Neuronal stem cell (in vitro differentiated cells): ENCODE results near the gene B4GALT5.
A peak's percentile ranks its signal among the peaks of the same experiment; 100 is the strongest.

Experiments
- DNase-seq: peaks from one replicate; pipeline ENCODE4 v3.0.0-alpha.2; 2013; ENCODE audit warnings: low spot score
- H2AFZ ChIP-seq: one replicate; pipeline ENCODE4 v1.6.1; 2013; ENCODE audit warnings: mild to moderate bottlenecking, low read length, inconsistent platforms
- H2AK5ac ChIP-seq: 2 replicates; pipeline ENCODE4 v1.6.1; 2013; ENCODE audit warnings: low read depth, mild to moderate bottlenecking, inconsistent platforms, low read length, moderate library complexity, mixed read lengths
- H2BK120ac ChIP-seq: 2 replicates; pipeline ENCODE4 v1.6.1; 2013; ENCODE audit warnings: low read depth, mild to moderate bottlenecking, inconsistent platforms, low read length, moderate library complexity, mixed read lengths
- H2BK12ac ChIP-seq: one replicate; pipeline ENCODE4 v1.6.1; 2013; ENCODE audit warnings: low read length, inconsistent platforms
- H2BK15ac ChIP-seq: 2 replicates; pipeline ENCODE4 v1.6.1; 2013; ENCODE audit warnings: mild to moderate bottlenecking, low read length, inconsistent platforms, mixed read lengths
- H2BK5ac ChIP-seq: one replicate; pipeline ENCODE4 v1.6.1; 2013; ENCODE audit warnings: inconsistent platforms, mild to moderate bottlenecking, low read length, moderate library complexity
- H3K14ac ChIP-seq: one replicate; pipeline ENCODE4 v1.6.1; 2013; ENCODE audit warnings: low read length, inconsistent platforms
- H3K18ac ChIP-seq: 2 replicates; pipeline ENCODE4 v1.6.1; 2013; ENCODE audit warnings: low read length, inconsistent platforms
- H3K23ac ChIP-seq: 2 replicates; pipeline ENCODE4 v1.6.1; 2013; ENCODE audit warnings: low read depth, mild to moderate bottlenecking, mixed read lengths, low read length, inconsistent platforms; ENCODE audit not compliant: poor library complexity
- H3K27ac ChIP-seq: replicated peaks from 3 replicates; pipeline ENCODE4 v1.5.1; 2013; ENCODE audit warnings: low read length, inconsistent platforms
- H3K27me3 ChIP-seq, 3 experiments: 2 replicates each; pipeline ENCODE4 v1.6.1; 2013; ENCODE audit warnings: low read length in 3 of 3, mild to moderate bottlenecking in 2 of 3, inconsistent platforms in 1 of 3, low read depth in 1 of 3, mixed read lengths in 1 of 3, moderate library complexity in 1 of 3; ENCODE audit not compliant: control insufficient read depth in 3 of 3, insufficient read depth in 3 of 3
- H3K36me3 ChIP-seq, 2 donors: replicated peaks in 1 of 2; 2 replicates each; pipeline ENCODE4 v1.6.1; 2013; ENCODE audit warnings: low read length in 2 of 2; ENCODE audit not compliant: control insufficient read depth in 2 of 2, insufficient read depth in 2 of 2
- H3K4ac ChIP-seq: 2 replicates; pipeline ENCODE4 v1.6.1; 2013; ENCODE audit warnings: inconsistent platforms, mild to moderate bottlenecking, low read length, moderate library complexity
- H3K4me1 ChIP-seq, 2 donors: 1 replicate in 1 of 2; 2 replicates in 1 of 2; pipeline ENCODE4 v1.6.1; 2013; ENCODE audit warnings: low read length in 2 of 2, low read depth in 1 of 2; ENCODE audit not compliant: control insufficient read depth in 2 of 2, insufficient read depth in 1 of 2
- H3K4me2 ChIP-seq: one replicate; pipeline ENCODE4 v1.6.1; 2013; ENCODE audit warnings: mild to moderate bottlenecking, low read length, inconsistent platforms; ENCODE audit not compliant: insufficient read depth, poor library complexity, severe bottlenecking
- H3K4me3 ChIP-seq, 2 donors: 2 replicates each; pipeline ENCODE4 v1.5.1; 2013; ENCODE audit warnings: low read length in 2 of 2, mild to moderate bottlenecking in 2 of 2, inconsistent platforms in 1 of 2, moderate library complexity in 1 of 2
- H3K79me1 ChIP-seq: one replicate; pipeline ENCODE4 v1.6.1; 2013; ENCODE audit warnings: low read depth, mild to moderate bottlenecking, inconsistent platforms, low read length, moderate library complexity
- H3K9ac ChIP-seq: one replicate; pipeline ENCODE4 v1.6.1; 2013; ENCODE audit warnings: mild to moderate bottlenecking, low read depth, low read length, inconsistent platforms; ENCODE audit not compliant: poor library complexity
- H3K9me3 ChIP-seq, 2 donors: replicated peaks in 1 of 2; 2 replicates each; pipeline versions ENCODE3 to v1.6.1; 2013; ENCODE audit warnings: low read length in 2 of 2, mild to moderate bottlenecking in 2 of 2, inconsistent platforms in 1 of 2, low read depth in 1 of 2, mixed read lengths in 1 of 2, moderate library complexity in 1 of 2; ENCODE audit not compliant: control insufficient read depth in 2 of 2, insufficient read depth in 1 of 2
- H4K8ac ChIP-seq: one replicate; pipeline ENCODE4 v1.6.1; 2013; ENCODE audit warnings: low read depth, mild to moderate bottlenecking, inconsistent platforms, low read length, moderate library complexity
- H4K91ac ChIP-seq: one replicate; pipeline ENCODE4 v1.6.1; 2013; ENCODE audit warnings: low read length, low read depth, mild to moderate bottlenecking, inconsistent platforms; ENCODE audit not compliant: poor library complexity
- WGBS, 2 donors: extraction: QIAGEN DNeasy Blood & Tissue Kit; methylation state at CpG; one replicate each; pipeline ENCODE4 v1.1.7; 2013; ENCODE audit warnings: missing lambda C conversion rate in 2 of 2, mixed read lengths in 1 of 2; ENCODE audit not compliant: insufficient read length in 2 of 2, insufficient replicate concordance in 1 of 2; ENCODE audit errors: extremely low coverage in 2 of 2; 5-methylcytosine and 5-hydroxymethylcytosine counted together

Gene B4GALT5

DNA sequence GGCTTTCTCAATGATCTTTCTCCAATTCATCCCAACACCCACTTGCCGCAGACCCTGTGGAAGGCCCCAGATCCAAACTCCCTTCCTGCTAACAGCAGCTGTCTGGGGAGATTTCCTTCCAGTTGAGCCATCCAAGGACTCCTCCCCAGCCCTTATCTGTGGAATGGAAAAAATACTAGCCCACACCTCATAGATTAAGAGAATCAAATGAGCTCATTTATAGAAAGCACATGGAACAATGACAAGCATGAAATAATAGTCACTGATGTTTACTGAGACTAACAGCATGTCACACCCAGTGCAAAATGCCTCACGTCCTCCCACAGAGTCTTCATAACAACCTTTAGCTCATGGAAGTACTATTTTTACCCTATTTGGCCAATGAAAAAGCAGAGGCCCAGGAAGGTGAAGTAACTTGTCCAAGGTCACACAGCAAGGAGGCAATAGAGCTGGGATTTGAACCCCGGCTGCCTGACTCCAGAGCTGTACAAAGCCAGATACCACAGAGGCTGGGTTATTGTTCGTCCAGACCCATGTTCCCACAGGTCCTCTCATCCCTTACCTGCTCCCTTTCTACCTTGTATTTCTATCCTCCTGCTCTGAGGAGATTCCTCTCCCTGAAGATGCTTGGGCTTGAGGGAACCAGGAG lies 122.3 kb downstream of the B4GALT5 start:
- H4K8ac ChIP-seq: no peak overlapping the region
- H3K18ac ChIP-seq: no peak overlapping the region
- no peak overlapping the region for H3K27ac ChIP-seq
- no peak overlapping the region for H2AK5ac ChIP-seq
- no peak overlapping the region for H2BK120ac ChIP-seq
- H3K79me1 ChIP-seq: no peaks in the 10 kb centered on the region
- H3K4me1 ChIP-seq: peaks cover 0 to 5% of the 10 kb centered on the region in 2 donors
- H3K14ac ChIP-seq: no peak overlapping the region
- no peak for DNase-seq
- no peak overlapping the region for H4K91ac ChIP-seq
- H3K4me2 ChIP-seq: no peak overlapping the region
- no peak overlapping the region for H3K4ac ChIP-seq
- H2BK12ac ChIP-seq: no peak overlapping the region
- H3K9ac ChIP-seq: no peak overlapping the region
- H2BK5ac ChIP-seq: no peak overlapping the region
- H3K23ac ChIP-seq: no peak overlapping the region
- peaks cover 0 to 19% (median 2%) of the 10 kb centered on the region in 3 experiments for H3K27me3 ChIP-seq
- H3K36me3 ChIP-seq: no peaks in the 10 kb centered on the region
- WGBS, 2 donors: no CpG with 5 or more reads among the region's 4 CpGs
- no peak overlapping the region for H2AFZ ChIP-seq
- no peak overlapping the region for H2BK15ac ChIP-seq
- no peak overlapping the region for H3K4me3 ChIP-seq
- no peaks in the 10 kb centered on the region for H3K9me3 ChIP-seq

DNA sequence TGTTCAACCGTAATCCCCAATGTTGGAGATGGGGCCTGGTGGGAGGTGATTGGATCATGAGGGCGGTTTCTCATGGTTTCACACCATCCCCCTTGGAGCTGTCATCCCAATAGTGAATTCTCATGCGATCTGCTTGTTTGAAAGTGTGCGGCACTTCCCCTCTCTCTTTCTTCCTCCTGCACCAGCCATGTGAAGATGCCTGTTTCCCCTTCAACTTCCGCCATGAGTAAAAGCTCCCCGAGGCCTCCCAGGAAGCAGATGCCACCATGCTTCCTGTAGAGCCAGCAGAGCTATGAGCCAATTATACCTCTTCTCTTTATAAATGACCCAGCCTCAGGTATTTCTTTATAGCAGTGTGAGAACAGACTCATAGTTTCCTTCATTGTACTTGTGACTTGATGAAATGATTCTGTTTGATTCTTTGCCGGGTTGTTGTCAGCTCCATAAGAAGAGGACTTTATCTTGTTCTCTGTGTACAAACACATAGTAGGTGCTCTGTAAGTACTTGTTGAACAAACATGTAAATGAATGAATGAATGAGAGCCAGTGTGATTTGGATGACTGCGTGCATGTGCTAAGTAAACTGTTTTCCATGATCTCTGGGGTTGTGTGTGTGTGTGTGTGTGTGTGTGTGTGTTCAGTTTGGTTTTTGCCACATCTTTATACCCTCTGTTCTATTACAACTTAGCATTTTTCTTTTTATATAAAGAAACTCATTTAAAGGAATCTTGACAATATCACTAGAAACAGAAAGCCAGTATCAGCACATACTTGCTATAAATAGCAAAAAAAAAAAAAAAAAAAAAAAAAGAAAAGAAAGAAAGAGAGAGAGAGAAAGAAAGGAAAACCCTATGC lies 123.3 kb downstream of the B4GALT5 start:
- no peak overlapping the region for H3K4ac ChIP-seq
- H3K9me3 ChIP-seq: no peaks in the 10 kb centered on the region
- no peak overlapping the region for H3K9ac ChIP-seq
- H2AFZ ChIP-seq: no peak overlapping the region
- no peak overlapping the region for H3K18ac ChIP-seq
- no peak overlapping the region for H2AK5ac ChIP-seq
- H3K23ac ChIP-seq: no peak overlapping the region
- WGBS, 2 donors: no CpG with 5 or more reads among the region's 8 CpGs
- H3K14ac ChIP-seq: no peak overlapping the region
- no peak for DNase-seq
- no peak overlapping the region for H3K4me3 ChIP-seq
- H3K27ac ChIP-seq: no peak overlapping the region
- no peaks in the 10 kb centered on the region for H3K79me1 ChIP-seq
- no peak overlapping the region for H2BK5ac ChIP-seq
- no peak overlapping the region for H4K8ac ChIP-seq
- no peak overlapping the region for H2BK120ac ChIP-seq
- no peaks in the 10 kb centered on the region for H3K36me3 ChIP-seq
- no peak overlapping the region for H2BK12ac ChIP-seq
- no peak overlapping the region for H3K4me2 ChIP-seq
- peaks cover 0 to 5% of the 10 kb centered on the region in 2 donors for H3K4me1 ChIP-seq
- H4K91ac ChIP-seq: no peak overlapping the region
- peaks cover 0 to 19% (median 2%) of the 10 kb centered on the region in 3 experiments for H3K27me3 ChIP-seq
- H2BK15ac ChIP-seq: peak overlapping the region; percentile 2

DNA sequence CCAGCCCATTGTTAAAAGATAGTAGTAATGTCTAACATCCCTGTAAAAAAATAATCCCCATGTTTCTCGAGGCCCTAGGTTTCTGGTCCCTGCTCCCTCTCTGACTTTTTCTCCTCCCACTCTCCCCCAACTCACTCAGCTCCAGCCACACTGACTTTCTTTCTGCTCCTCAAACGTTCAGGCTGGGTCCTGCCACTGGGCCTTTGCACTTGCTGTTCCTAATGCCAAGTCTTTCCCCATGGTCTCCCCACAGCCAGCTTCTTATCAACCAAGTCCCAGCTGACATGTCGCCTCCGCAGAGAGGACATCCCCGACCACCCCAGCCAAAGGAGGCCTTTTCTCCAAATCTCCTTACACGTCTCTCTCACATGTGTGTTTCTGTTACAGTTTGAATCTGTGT lies 123.9 kb downstream of the B4GALT5 start:
- Histone ChIP-seq H3K14ac (no peak overlapping the region), H3K27me3 (peaks cover 0 to 16% (median 2%) of the 10 kb centered on the region in 3 experiments), H3K23ac (no peak overlapping the region), H2AK5ac (no peak overlapping the region), H3K4me1 (peaks cover 0 to 5% of the 10 kb centered on the region in 2 donors), H3K4me2 (no peak overlapping the region), H2BK12ac (no peak overlapping the region), H3K9me3 (no peaks in the 10 kb centered on the region), H3K27ac (no peak overlapping the region), H2BK5ac (no peak overlapping the region), H4K91ac (no peak overlapping the region), H3K18ac (no peak overlapping the region), H3K79me1 (peaks cover under 1% of the 10 kb centered on the region), H3K36me3 (no peaks in the 10 kb centered on the region), H4K8ac (no peak overlapping the region), H2BK15ac (peak overlapping the region; percentile 2), H3K4ac (no peak overlapping the region), H3K9ac (no peak overlapping the region), H3K4me3 (no peak overlapping the region), H2AFZ (no peak overlapping the region), H2BK120ac (no peak overlapping the region)
- no peak for DNase-seq
- no CpG with 5 or more reads among the region's 6 CpGs for WGBS, 2 donors

DNA sequence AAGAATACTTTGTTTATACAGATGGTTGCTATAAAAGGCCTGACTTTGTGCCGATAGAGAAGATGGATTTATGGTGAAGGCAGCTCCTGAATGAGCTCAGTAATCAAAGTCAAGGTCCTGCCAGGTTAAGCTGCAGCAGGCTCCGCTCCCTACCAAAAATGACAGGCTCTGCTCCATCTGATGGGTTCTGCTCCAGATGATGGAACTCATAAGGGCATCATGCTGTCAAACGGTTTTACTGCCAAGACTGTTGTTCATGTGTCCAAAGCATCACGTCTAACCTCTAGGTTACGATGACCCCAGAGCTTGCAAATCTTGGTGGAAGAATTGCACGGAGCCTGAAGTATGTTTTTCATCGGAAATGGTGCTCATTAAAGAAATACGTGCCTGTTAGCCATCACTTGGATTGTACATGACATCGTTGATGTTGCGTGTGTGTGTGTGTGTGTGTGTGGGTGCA lies 126.5 kb downstream of the B4GALT5 start:
- Histone ChIP-seq H2BK5ac (no peak overlapping the region), H2AK5ac (no peak overlapping the region), H3K4me2 (no peak overlapping the region), H3K14ac (no peak overlapping the region), H3K23ac (no peak overlapping the region), H2BK12ac (no peak overlapping the region), H3K27me3 (peaks cover 0 to 15% (median 0%) of the 10 kb centered on the region in 3 experiments), H3K9me3 (peaks cover 0 to 3% of the 10 kb centered on the region in 2 donors), H3K18ac (no peak overlapping the region), H2BK120ac (no peak overlapping the region), H3K9ac (no peak overlapping the region), H3K36me3 (no peaks in the 10 kb centered on the region), H4K91ac (no peak overlapping the region), H2AFZ (no peak overlapping the region), H3K27ac (no peak overlapping the region), H4K8ac (no peak overlapping the region), H3K4me1 (peaks cover 0 to 1% of the 10 kb centered on the region in 2 donors), H3K4me3 (no peak overlapping the region), H3K79me1 (peaks cover 2% of the 10 kb centered on the region), H3K4ac (no peak overlapping the region), H2BK15ac (no peak overlapping the region)
- WGBS, 2 donors: no CpG with 5 or more reads among the region's 10 CpGs
- DNase-seq: no peak
